Activated CD8-positive, alpha-beta memory T cell treated with anti-CD3 and anti-CD28 coated beads for 48 hours (primary cell): Measurements from ENCODE around the gene BABAM2.

Source experiments
- DNase-seq, 3 experiments: peaks; one replicate each; pipeline ENCODE4 v3.0.0-alpha.2; 2020; ENCODE audit warnings: low read depth in 2 of 3, low spot score in 2 of 3

Gene BABAM2

GRCh38 chr2:28387082-28387960 is 496.8 kb downstream of the BABAM2 start:
- DNase-seq: no peak
